Endothelial cell of umbilical vein (primary cell): ENCODE results near the gene OSBPL10. TPM values are rescaled to one million over a fixed set of nuclear protein-coding genes. Genes with fewer than 3 reads are reported as not detected.

Experiments
- BruUV-seq: library from RNA; stranded (reverse); fragments of 400-500 nt; replicated peaks from 2 replicates; lab custom pipeline; 2021; lab: Mats Ljungman, UMichigan
- CTCF ChIA-PET: fragments of 300-600, 350-600 bp; sonication (Branson Sonifier 250); formaldehyde crosslinking; loops from one replicate; lab custom pipeline; 2021; ENCODE audit warnings: antibody characterized with exemption, inconsistent platforms; lab: Charles Lee
- POLR2A ChIA-PET: fragments of 300-600, 350-600 bp; sonication (Branson Sonifier 250); formaldehyde crosslinking; loops from one replicate; lab custom pipeline; 2021; ENCODE audit warnings: antibody characterized with exemption, inconsistent platforms; lab: Charles Lee
- DNase-seq: peaks from one replicate; pipeline ENCODE4 v3.0.0-alpha.2; 2011; ENCODE audit warnings: low read depth, low spot score
- FAIRE-seq: peaks from 2 replicates; lab custom pipeline; 2011; peaks lifted over from hg19 to GRCh38; lab: Jason Lieb, UNC
- H2AFZ ChIP-seq: 2 replicates; pipeline ENCODE4 v1.6.0; 2012; ENCODE audit warnings: low read depth, low read length, control low read depth, inconsistent platforms
- H3K27ac ChIP-seq: 2 replicates; pipeline ENCODE4 v1.5.1; 2011; ENCODE audit warnings: low read depth, mild to moderate bottlenecking, control low read depth, low read length, moderate library complexity; ENCODE audit not compliant: insufficient read depth
- H3K27me3 ChIP-seq, 2 experiments: 2 replicates each; pipeline versions ENCODE4 v1.6.0 to v1.6.1; 2011; ENCODE audit warnings: low read length in 2 of 2, mixed read lengths in 1 of 2; ENCODE audit not compliant: control insufficient read depth in 2 of 2, insufficient read depth in 2 of 2
- H3K36me3 ChIP-seq, 2 experiments: 2 replicates in 1 of 2; 3 replicates in 1 of 2; pipeline ENCODE4 v1.5.1; 2011; ENCODE audit warnings: low read length in 2 of 2, mild to moderate bottlenecking in 1 of 2, moderate library complexity in 1 of 2; ENCODE audit not compliant: control insufficient read depth in 2 of 2, insufficient read depth in 2 of 2; ENCODE audit errors: extremely low read depth in 1 of 2
- H3K4me1 ChIP-seq: 3 replicates; pipeline ENCODE4 v1.5.1; 2011; ENCODE audit warnings: mild to moderate bottlenecking, low read length; ENCODE audit not compliant: control insufficient read depth, insufficient read depth; ENCODE audit errors: extremely low read depth
- H3K4me2 ChIP-seq: 2 replicates; pipeline ENCODE4 v1.6.1; 2011; ENCODE audit warnings: low read length, control low read depth, mixed read lengths; ENCODE audit not compliant: insufficient read depth
- H3K4me3 ChIP-seq, 3 experiments: fragments of 200-600 bp in 1 of 3; sonication (generic), shearing (Covaris generic) in 1 of 3; replicated peaks in 1 of 3; 2 replicates each; pipeline ENCODE4 v1.5.1; 2011 to 2016; ENCODE audit warnings: control low read depth in 3 of 3, low read length in 3 of 3, mild to moderate bottlenecking in 2 of 3, inconsistent platforms in 1 of 3, low read depth in 1 of 3, moderate library complexity in 1 of 3; ENCODE audit not compliant: insufficient read depth in 1 of 3
- H3K79me2 ChIP-seq: 2 replicates; pipeline ENCODE4 v1.6.0; 2012; ENCODE audit warnings: low read length, inconsistent platforms; ENCODE audit not compliant: control insufficient read depth, insufficient read depth
- H3K9ac ChIP-seq: replicated peaks from 2 replicates; pipeline ENCODE3; 2011; ENCODE audit warnings: low read length, control low read depth; ENCODE audit not compliant: insufficient read depth; ENCODE audit errors: extremely low read depth
- H3K9me1 ChIP-seq: replicated peaks from 3 replicates; pipeline ENCODE4 v1.6.0; 2011; ENCODE audit warnings: mild to moderate bottlenecking, low read length; ENCODE audit not compliant: control insufficient read depth, insufficient read depth; ENCODE audit errors: extremely low read depth
- H3K9me3 ChIP-seq: replicated peaks from 2 replicates; pipeline ENCODE4 v1.5.1; 2012; ENCODE audit warnings: low read length, inconsistent platforms; ENCODE audit not compliant: control insufficient read depth, insufficient read depth
- H4K20me1 ChIP-seq: replicated peaks from 2 replicates; pipeline ENCODE3; 2011; ENCODE audit warnings: mild to moderate bottlenecking, low read length; ENCODE audit not compliant: control insufficient read depth, insufficient read depth; ENCODE audit errors: extremely low read depth
- CTCF ChIP-seq, 2 donors: IDR thresholded peaks; 1 replicate in 1 of 2; 2 replicates in 1 of 2; pipeline ENCODE4 v1.5.1; 2011; ENCODE audit warnings: low read length in 2 of 2, mild to moderate bottlenecking in 2 of 2, moderate library complexity in 2 of 2, control low read depth in 1 of 2, inconsistent platforms in 1 of 2, low read depth in 1 of 2; ENCODE audit not compliant: insufficient read depth in 1 of 2; ENCODE audit errors: extremely low read depth in 1 of 2
- EZH2 ChIP-seq: IDR thresholded peaks from 2 replicates; pipeline ENCODE4 v1.6.1; 2012; ENCODE audit warnings: borderline replicate concordance, low read depth, mild to moderate bottlenecking, moderate library complexity, low read length, inconsistent platforms; ENCODE audit not compliant: severe bottlenecking
- FOS ChIP-seq: IDR thresholded peaks from 2 replicates; pipeline ENCODE4 v1.6.1; 2011; ENCODE audit warnings: mild to moderate bottlenecking, low read length, moderate library complexity, borderline replicate concordance; ENCODE audit not compliant: insufficient read depth
- GATA2 ChIP-seq: IDR thresholded peaks from 2 replicates; pipeline ENCODE4 v1.7.0; 2011; ENCODE audit warnings: low read depth, mild to moderate bottlenecking, moderate library complexity, mixed read lengths, low read length; ENCODE audit not compliant: insufficient read length, insufficient read depth
- JUN ChIP-seq: IDR thresholded peaks from 2 replicates; pipeline ENCODE4 v1.6.1; 2011; ENCODE audit warnings: borderline replicate concordance, low read depth; ENCODE audit not compliant: insufficient read length, insufficient read depth
- MAX ChIP-seq: IDR thresholded peaks from 2 replicates; pipeline ENCODE4 v1.6.1; 2011; ENCODE audit not compliant: insufficient read depth, insufficient read length
- MYC ChIP-seq: IDR thresholded peaks from one replicate; pipeline ENCODE4 v1.6.1; 2011; ENCODE audit warnings: mild to moderate bottlenecking, low read depth, low read length
- POLR2A ChIP-seq: IDR thresholded peaks from 2 replicates; pipeline ENCODE4 v1.6.1; 2012; ENCODE audit warnings: low read depth, mild to moderate bottlenecking, control low read depth, low read length
- POLR2AphosphoS5 ChIP-seq: IDR thresholded peaks from 2 replicates; pipeline ENCODE4 v1.6.1; 2012; ENCODE audit warnings: low read depth, mild to moderate bottlenecking, control low read depth, low read length, moderate library complexity; ENCODE audit not compliant: insufficient read depth
- dilution Hi-C: fragments of 300-500 bp; cut with MboI; formaldehyde crosslinking; loops from one replicate; pipeline ENCODE4 v1.15.0; 2019; ENCODE audit warnings: low sequenced_read_pairs; ENCODE audit not compliant: extremely low pct_ligation_motif_present
- intact Hi-C: fragments of 100-400 bp; cut with micrococcal nuclease; formaldehyde crosslinking; loops from one replicate; pipeline ENCODE4 v1.10.0; 2022
- polyA plus RNA-seq, 4 experiments: library from polyadenylated mRNA; depleted of rRNA in 3 of 4; stranded (reverse) in 3 of 4; unstranded in 1 of 4; fragments of >200 nt; gene quantifications; 2 replicates each; pipeline versions ENCODE4 v1.2.1 to v1.2.3, GENCODE V29; 2011 to 2012; ENCODE audit warnings: missing spikeins in 1 of 4
- total RNA-seq: library from RNA; stranded (reverse); gene quantifications from 2 replicates; pipeline ENCODE4 v1.2.3, GENCODE V29; 2021

OSBPL10 gene
- total and polyA plus RNA-seq, 2 donors (not counting 3 experiments of a cell fraction or from before 2014, with no cell fraction given) = 10.8 to 47.6 TPM

- H3K4me3 ChIP-seq = no peak overlapping the region
- POLR2A ChIA-PET = no interaction called here
- no peak for DNase-seq
- no peaks in the 10 kb centered on the region for H4K20me1 ChIP-seq
- dilution Hi-C loops = no loop called here
- H3K27me3 ChIP-seq = no peaks in the 10 kb centered on the region
- no peaks in the 10 kb centered on the region for H3K36me3 ChIP-seq
- no peak overlapping the region for H2AFZ ChIP-seq
- H3K9ac ChIP-seq = no peak overlapping the region
- no peaks in the 10 kb centered on the region for H3K79me2 ChIP-seq
- no peaks in the 10 kb centered on the region for H3K9me1 ChIP-seq
- no peak overlapping the region for H3K27ac ChIP-seq
- TF ChIP-seq GATA2 = no peak
- intact Hi-C loops = no loop called here
- no TSS peak for BruUV-seq
- no peak for FAIRE-seq
- CTCF ChIA-PET = interaction anchor here (1.3 kb wide), 1 partner anchor 22 kb away, joined by 5 read pairs; no protein-coding TSS in a partner anchor
- H3K9me3 ChIP-seq = peaks cover 2% of the 10 kb centered on the region
- H3K4me2 ChIP-seq = no peak overlapping the region
- no peaks in the 10 kb centered on the region for H3K4me1 ChIP-seq
These were observed 190.0 kb downstream of the OSBPL10 start for GRCh38 chr3:31791090-31791430.

GRCh38 chr3:31790193-31791089 lies 190.6 kb downstream of the OSBPL10 start:
- no peaks in the 10 kb centered on the region for H3K9me3 ChIP-seq
- no peak overlapping the region for H2AFZ ChIP-seq
- intact Hi-C loops (no loop called here), dilution Hi-C loops (no loop called here)
- TF ChIP-seq MYC (no peak), POLR2A (no peak), JUN (no peak), FOS (no peak), MAX (no peak), GATA2 (no peak), EZH2 (no peak), CTCF (IDR thresholded peaks at IDR 0.05; ENCODE audit: extremely low read depth in 1 of 2, insufficient read depth in 1 of 2, low read depth in 1 of 2, low read length in 2 of 2) (no peak), POLR2AphosphoS5 (no peak)
- no peaks in the 10 kb centered on the region for H3K9me1 ChIP-seq
- no peaks in the 10 kb centered on the region for H3K36me3 ChIP-seq
- BruUV-seq = no TSS peak
- ChIA-PET POLR2A (no interaction called here), CTCF (interaction anchor here (1.3 kb wide), 1 partner anchor 22 kb away, joined by 5 read pairs; no protein-coding TSS in a partner anchor)
- no peaks in the 10 kb centered on the region for H3K4me1 ChIP-seq
- H3K27ac ChIP-seq = no peak overlapping the region
- no peak overlapping the region for H3K9ac ChIP-seq
- H4K20me1 ChIP-seq = no peaks in the 10 kb centered on the region
- no peak overlapping the region for H3K4me2 ChIP-seq
- no peaks in the 10 kb centered on the region for H3K27me3 ChIP-seq
- no peak for FAIRE-seq
- DNase-seq = no peak
- H3K4me3 ChIP-seq = no peak overlapping the region
- no peaks in the 10 kb centered on the region for H3K79me2 ChIP-seq
